SK-N-SH (cell line): Measurements from ENCODE around the gene RCOR1.

Experiments used
- CTCF ChIP-seq: fragments of 200-600 bp; sonication (generic); IDR thresholded peaks from 2 replicates; pipeline ENCODE4 v1.6.1; 2017; ENCODE audit warnings: antibody characterized with exemption, mild to moderate bottlenecking, moderate library complexity
- NRF1 ChIP-seq: IDR thresholded peaks from 2 replicates; pipeline ENCODE4 v1.6.1; 2012; ENCODE audit warnings: low read depth, mild to moderate bottlenecking, low read length

- TF ChIP-seq CTCF = no peak
- TF ChIP-seq NRF1 = no peak
Observed at GRCh38 chr14:102578821-102579220, 13.6 kb upstream of the RCOR1 start.
